HG03521 (cell line): ENCODE measurements around the gene SPRYD4.
A peak's percentile ranks its signal among the peaks of the same experiment; 100 is the strongest.
"Not testable (repeated sequence)": the region's sequence is repeated elsewhere in the genome, so short reads cannot be mapped to it uniquely, and the experiment has no call there.

Experiments
- ATAC-seq: cut with Tn5 transposase; IDR thresholded peaks from one replicate; pipeline ENCODE4 v1.9.1; 2021; ENCODE audit warnings: mild to moderate bottlenecking, moderate library complexity; ENCODE audit not compliant: unreplicated experiment

SPRYD4 gene

DNA sequence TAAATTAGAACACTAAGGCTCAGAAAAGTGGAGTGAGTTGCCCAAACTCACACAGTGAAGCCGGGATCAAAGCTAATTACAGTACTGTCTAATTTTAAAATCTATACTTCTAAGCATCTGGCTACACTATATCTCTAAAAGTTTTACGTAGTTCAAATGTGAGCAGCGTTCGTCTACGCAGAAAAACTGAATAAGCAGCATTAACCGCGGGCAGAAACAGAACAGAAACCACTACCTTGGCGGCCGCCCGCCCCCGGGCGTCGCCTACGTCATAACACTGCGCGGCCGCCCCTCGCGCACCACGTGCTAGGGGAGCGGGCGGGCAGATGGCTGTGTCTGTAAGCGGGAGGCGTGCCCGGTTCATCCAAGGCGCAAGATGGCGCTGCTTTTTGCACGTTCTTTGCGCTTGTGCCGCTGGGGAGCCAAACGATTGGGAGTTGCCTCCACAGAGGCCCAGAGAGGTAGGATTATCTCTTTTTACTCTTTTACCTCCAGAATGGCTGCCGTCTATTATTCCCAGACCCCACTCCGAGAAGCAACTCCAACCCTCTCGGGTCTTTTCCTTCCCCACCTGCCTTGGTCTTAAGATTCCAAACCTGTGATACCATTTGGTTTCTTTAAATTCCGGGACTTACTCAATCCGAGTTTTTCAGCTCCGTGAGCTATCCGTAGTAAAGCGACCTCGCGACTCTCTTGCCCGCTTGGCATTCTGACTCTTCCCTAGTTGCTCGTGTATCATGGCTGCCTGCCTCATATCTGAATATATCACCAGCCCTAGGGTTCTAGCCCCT is at the start of gene SPRYD4:
SPRYD4 (plus strand) TSS at position 363 of the 791 bp plus-strand sequence; CDS start at position 377, 14 bp downstream.
- ATAC-seq: peak; percentile 90

DNA sequence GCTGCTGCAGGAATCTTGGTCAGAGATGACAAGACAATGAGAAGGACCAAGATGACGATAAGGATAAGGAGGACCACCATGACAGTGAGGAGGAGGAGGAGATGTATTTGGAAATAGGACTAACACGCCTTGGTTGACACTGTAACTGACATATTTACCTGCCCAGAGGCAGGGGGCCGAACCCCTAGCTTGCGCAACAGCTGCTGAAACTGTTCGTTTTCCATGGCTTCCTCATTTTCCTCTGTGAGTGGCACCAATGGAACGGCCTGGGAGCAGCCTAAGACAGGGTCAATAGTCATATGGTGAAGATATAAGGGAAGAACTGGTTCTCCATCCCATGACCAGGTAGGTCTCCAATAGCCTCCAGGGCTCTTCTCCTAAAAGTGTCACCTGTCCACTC is 48.0 kb upstream of the SPRYD4 start:
- ATAC-seq: no peak

DNA sequence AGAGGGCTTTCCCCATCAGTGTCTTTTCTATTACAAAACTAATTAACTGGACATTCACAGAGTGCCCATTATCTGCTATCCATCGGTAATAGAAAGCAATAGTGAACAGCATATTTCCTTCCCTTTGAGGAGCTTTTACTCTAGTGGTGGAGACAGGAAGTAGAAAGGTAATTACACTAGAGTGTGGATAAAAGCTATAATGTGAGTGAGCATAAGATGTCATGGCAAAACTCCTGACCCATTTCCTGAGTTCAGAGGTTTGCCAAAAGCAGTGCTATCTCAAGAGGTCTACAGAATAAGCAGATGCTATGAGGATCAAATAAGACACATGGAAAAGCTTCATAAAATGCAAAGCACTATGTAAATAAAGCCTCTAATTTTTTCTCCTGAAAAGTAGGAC is 43.2 kb upstream of the SPRYD4 start:
- no peak for ATAC-seq

DNA sequence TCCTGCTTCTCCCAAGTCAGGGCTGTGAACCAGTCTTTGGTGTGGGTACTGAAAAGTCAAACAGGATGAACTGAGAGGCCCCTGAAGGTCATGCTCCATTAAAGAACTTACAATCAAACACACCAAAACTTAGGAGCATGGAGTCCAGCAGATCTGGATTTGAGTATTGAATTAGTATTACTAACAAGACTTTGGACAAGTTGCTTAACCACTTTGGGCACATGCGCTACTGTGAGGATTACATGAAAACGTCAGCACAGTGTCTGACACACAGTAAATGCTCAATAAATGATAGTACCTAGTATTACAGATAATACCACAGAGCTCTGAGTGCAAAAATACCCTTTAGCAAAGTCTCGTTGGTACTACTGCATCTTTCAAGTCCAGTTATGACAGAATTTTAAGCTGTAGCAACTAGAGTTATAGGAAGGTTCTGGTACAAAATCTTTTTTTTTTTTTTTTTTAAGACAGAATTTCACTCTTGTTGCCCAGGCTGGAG is 42.4 kb upstream of the SPRYD4 start:
- no peak for ATAC-seq

DNA sequence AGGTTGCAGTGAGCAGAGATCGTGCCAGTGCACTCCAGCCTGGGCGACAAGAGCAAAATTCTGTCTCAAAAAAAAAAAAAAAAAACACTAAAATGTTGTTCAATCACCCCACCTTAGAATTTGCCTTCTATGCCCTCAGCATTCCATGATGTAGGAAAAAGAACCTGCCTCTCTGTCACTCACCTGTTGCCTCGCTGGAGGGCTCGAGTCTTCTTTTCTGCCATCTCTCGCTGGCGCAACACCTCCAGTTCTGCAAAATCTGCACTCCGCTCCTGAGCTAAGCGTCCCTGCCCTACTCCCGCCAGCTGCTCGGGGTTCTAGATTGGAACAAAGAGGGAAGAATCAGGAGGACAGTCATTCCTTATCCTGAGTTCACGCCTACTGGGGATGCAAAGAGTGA is 37.1 kb upstream of the SPRYD4 start:
- ATAC-seq: no peak

DNA sequence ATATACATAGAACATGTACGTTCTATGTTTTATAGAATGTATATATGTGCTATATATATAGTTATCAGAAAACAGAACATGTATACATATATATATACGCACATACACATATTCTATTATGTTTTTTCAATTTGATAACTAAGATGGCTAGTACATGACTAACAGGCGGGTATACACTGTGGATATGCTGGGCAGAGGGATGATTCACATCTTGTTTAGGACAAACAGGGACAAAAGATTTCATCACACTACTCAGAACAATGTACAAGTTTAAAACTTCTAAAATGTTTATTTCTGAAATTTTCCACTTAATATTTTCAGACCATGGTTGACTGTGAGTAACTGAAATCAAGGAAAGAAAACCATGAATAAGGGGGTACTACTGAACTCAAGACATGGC is 36.5 kb upstream of the SPRYD4 start:
- ATAC-seq: no peak

DNA sequence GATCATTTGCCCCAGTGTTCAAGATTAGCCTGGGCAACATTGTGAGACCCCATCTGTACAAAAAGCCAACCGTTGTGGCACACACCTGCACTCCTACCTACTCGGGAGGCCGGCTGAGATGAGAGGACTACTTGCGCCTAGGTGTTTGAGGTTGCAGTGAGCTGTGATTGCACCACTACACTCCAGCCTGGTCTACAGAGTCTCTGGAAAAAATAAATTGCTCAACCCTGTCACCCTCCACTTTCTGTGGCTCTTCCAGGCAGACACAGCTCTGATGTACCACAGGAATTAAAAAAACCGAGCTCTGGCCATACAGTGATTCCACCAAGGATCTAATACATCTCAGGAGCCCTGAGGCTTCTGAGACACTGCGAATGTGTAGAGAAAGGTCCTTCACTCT is 33.5 kb upstream of the SPRYD4 start:
- ATAC-seq: no peak

DNA sequence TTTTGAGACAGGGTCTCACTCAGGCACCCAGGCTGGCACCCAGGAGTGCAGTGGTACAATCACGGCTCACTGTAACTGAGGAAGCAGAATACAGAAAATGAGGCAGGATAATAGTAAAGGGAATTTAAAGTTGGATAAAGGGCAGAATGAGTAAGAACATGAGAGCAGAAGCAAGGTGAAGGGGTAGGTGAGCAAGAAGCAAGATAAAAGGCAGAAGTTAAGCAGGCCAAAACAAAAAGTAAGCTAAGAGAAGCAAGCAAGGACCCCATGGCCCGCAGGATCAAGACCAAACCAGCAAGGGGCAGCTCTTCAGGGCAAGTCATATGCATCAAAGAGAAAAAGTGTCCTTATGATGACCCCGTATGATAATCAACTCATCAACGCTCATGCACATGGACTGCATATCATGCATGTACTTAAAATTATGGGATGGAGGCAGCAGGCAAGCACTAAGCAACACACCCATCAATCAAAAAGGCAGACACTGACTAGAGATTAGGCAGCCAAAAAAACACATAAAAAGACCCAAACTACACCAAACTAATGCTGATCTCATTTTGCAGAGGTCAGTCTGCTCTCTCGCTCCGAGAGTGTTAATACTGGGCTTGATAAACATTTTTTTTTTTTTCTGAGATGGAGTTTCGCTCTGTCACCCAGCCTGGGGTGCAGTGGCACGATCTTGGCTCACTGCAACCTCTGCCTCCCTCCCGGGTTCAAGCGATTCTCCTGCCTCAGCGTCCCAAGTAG is 30.8 kb upstream of the SPRYD4 start:
- no peak for ATAC-seq

DNA sequence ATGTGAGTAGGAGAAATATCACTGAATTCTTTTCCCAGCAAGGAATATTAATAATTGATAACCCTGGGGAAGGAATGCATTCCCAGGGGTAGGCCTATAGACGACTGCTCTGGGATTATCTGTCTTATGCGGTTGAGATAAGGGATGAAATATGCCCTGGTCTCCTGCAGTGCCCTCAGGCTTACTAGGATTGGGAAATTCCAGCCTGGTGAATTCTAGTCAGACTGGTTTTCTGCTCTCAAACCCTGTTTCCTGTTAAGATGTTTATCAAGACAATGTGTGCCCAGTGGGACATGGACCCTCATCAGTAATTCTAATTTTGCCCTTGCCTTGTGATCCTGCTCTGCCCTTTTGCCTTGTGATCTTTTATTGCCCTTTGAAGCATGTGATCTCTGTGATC is 25.2 kb upstream of the SPRYD4 start:
- not testable (repeated sequence) for ATAC-seq

DNA sequence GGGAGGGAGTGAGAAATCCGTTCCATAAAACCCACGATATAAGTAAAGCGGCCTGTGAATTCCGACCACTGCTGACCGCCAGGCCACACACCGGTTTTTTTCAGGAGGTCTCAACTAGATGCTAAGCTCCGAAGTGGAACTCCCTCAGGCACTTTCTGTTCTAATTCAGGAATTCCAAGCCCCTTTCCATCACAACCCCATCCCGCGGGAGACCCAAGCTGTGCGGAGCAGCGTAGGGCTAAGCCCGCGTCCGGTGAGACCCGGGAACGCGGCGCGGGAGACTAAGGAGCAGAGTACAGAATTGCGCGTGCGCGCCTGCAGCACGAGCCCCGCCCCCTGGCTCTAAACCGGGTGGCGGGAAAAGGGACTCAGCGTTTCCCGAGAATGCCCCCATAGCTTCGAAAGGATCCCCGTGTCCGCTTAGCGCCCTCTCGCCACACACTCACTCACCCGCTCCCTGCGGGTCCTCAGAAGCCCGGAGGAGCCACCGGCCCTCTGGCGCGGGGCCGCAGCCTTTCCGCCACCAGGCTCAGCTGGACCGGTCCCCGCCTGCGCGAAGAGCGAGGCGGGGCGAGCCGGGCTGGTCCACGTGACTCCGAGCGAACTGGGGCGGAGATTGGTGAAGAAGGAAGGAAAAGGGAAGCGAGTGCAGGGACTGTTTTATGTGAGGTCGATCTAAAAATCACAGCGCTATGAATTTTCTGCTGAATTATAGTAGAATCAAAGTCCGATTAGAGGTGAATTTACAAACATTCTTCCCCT is 19.3 kb upstream of the SPRYD4 start, which contains the start of gene TIMELESS:
TIMELESS (minus strand) TSS at position 567 of the 762 bp plus-strand sequence. CDS start 15,256 bp downstream, outside the sequence.
- ATAC-seq: peak; percentile 95

DNA sequence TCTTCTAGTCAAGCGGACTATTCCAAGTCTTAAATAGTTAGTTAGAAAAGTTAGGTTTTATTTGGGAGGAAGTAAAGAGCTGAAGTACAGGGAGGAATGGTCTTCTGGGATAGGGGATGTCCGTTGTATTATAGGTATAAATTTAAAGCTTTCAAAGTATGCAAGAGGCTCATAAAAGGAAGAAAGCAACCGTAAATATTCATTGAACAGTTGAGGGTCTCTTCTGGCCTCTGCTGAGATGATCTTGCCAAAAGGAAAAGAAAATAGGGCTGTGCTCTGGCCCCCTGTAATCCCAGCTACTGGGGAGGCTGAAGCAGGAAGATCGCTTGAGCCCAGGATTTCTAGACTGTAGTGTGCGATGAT is 18.8 kb upstream of the SPRYD4 start:
- ATAC-seq: no peak

DNA sequence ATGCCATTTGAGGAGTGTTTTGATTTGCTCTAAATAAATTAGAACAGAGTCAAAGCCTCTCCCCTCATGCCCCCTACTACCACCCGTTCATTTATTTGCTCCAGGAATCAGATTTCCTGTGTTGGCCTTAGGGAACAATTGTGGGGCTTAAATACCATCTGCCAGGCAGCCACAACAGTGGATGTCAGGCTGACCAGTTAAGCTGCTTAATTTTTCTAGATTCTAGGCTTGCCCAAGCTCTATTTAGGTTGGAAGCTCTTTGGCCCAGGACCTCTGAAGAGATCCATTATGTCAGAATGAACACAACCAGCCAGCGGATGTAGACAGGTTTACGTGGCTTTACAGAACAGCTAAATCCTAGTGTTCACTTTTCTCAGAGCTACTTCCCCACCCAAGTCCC is 18.1 kb upstream of the SPRYD4 start:
- ATAC-seq: no peak

DNA sequence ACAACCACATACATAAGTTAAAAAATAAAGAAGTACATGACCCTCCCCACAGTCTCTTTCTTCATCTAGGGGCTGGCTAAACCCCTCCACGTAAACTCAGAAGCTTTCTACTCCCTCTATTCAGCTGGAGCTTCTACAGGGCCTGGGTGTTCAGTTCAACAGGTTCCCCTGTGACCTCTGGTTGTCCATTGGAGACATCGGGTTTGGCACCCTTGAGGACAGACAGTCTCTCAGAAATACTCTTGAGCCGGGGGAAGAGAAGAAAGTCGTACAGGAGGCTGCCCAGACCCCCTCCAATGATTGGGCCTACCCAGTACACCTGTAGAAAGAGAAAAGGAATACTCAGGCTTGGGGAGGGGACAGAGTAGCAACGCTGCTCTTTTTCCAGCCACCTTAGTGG is 17.2 kb upstream of the SPRYD4 start:
- no peak for ATAC-seq

DNA sequence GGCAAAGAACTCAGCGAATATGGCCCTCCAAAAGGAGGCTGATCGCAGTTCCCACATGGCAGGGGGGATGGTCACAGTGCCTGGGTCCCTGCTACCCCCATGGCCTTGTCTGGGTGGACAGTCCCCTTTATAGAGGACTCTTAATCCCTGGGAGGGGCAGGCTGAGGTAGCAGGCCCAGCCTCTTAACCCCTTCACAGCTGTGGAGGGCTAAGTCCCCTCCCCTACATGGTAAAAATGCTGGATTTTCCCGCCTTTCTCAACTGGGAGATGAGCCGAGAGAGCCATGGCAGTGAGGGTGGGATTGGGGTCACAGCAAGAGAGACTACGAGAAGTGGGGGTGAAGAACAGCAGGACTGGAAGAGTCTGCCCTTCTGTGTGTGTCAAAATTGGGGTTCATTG is 13.8 kb upstream of the SPRYD4 start, which contains the start of gene MIP:
MIP (minus strand) TSS at position 101 of the 400 bp plus-strand sequence; CDS start at position 57, 44 bp downstream.
- no peak for ATAC-seq

DNA sequence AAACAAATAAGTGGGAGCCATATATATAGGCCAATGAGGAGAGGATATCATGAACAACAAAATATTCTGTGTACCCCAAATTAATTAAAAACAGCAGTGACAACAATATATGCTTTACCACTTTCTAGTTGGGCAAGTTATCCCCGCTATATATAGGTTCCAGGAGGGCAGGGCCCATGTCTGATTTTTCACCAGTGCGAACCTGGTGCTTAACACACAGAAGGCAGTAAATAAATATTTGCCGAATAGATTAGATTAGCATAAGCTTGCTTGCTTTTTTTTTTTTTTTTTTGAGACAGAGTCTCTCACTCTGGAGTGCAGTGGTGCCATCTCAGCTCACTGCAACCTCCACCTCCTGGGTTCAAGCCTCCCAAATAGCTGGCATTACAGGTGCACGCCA is 10.6 kb upstream of the SPRYD4 start:
- ATAC-seq: no peak

DNA sequence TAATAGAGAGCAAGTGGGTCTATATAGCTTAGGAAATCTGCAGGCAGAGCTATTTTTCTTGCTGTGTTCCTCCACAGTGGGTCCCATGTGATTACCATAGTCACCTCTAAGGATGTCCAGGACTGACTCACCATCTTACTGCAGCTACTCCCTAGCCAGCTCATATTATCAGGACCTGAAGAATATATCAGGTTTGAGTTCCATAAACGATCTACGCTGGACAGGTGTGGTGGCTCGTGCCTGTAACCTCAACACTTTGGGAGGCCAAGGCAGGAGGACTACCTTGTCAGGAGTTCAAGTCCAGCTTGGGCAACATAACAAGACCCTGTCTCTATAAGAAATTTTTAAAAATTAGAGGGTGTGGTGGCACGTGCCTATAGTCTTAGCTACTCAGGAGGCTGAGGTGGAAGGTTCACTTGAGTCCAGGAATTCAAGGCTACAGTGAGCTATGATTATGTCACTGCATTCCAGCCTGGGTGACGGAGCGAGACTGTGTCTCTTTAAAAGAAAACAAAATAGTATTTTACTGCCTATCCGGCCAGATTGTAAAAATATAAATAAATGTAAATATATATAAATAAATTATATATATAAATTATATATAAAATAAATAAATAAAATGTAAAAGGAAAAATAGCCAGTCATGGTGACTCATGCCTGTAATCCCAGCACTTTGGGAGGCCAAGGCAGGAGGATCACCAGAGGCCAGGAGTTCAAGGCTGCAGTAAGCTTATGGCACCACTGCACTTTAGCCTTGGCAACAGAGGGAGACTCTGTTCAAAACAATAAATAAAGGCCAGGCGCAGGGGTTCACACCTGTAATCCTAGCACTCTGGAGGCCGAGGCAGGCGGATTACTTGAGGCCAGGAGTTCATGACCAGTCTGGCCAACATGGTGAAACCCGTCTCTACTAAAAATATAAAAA is 6.9 kb upstream of the SPRYD4 start:
- ATAC-seq: no peak

DNA sequence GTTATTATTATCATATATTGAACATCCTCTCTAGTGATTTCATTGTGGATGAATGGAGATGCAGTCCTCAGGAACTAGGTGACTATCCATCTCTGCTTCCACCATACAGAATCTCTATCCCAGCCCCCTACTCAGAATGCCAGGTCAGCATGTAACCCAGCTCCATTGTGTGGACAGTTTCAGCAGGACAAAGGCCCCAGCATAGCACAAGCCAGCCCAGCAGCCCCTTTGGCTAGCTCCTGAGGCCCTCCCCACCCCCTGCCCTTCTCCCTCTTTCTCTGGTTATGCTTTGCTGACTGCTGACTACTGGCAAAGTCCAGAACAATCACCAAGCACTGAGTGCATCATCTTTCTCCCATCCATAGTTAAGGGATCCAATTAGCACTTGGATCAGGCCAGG is 5.8 kb upstream of the SPRYD4 start:
- ATAC-seq: no peak

DNA sequence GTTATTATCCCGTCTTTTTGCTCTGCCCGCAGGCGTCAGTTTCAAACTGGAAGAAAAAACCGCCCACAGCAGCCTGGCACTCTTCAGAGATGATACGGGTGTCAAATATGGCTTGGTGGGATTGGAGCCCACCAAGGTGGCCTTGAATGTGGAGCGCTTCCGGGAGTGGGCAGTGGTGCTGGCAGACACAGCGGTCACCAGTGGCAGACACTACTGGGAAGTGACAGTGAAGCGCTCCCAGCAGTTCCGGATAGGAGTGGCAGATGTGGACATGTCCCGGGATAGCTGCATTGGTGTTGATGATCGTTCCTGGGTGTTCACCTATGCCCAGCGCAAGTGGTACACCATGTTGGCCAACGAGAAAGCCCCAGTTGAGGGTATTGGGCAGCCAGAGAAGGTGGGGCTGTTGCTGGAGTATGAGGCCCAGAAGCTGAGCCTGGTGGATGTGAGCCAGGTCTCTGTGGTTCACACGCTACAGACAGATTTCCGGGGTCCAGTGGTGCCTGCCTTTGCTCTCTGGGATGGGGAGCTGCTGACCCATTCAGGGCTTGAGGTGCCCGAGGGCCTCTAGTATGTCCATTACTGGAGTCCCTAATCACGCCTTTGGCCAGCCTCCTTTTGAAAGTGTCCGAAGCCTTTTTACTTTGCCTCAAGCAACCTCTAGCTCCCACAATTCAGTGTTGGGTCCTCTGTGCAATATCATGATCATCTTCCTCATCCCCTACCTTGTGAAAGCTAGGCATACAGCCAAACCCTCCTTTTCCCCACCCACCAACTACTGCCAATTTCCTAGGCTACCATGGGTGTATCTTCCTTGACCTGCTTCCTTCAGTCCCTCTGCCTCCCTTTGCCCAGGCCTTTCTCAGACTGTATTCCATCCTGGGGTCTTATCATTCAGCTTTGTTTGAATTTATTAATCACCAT is 891 bp downstream of the SPRYD4 start:
- no peak for ATAC-seq

DNA sequence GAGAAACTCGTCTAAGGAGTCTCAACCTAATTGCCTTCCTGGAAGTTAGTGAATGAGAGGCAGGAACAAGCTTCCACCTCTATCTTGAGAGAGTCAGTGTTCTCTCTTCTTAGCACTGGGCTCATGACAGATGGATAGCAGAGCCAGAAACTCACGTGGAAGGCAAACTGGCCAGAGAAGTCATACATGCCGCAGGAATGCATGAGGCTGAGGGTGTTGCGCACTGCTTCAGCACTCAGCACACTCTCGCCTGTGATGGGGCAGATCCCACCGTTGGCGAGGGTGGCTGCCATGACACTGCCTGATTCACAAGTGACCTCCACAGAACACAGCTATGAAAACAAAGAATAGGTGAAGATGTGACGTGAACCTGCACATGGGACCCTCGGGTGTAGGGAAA is 6.0 kb downstream of the SPRYD4 start:
- no peak for ATAC-seq
